H9 (cell line): Measurements from ENCODE around the gene R3HDM4. TPM values are rescaled to one million over a fixed set of nuclear protein-coding genes. Genes with fewer than 3 reads are reported as not detected.

Experiments
- DNase-seq: peaks from one replicate; pipeline ENCODE4 v3.0.0-alpha.2; 2017
- H2AFZ ChIP-seq: one replicate; pipeline ENCODE4 v1.6.1; 2013; ENCODE audit warnings: mild to moderate bottlenecking, low read length, control low read depth, moderate library complexity
- H2AK5ac ChIP-seq: 2 replicates; pipeline ENCODE4 v1.6.1; 2013; ENCODE audit warnings: low read length, control low read depth, mixed read lengths; ENCODE audit not compliant: insufficient read length
- H2BK120ac ChIP-seq: one replicate; pipeline ENCODE4 v1.6.1; 2013; ENCODE audit warnings: low read depth, mild to moderate bottlenecking, low read length, control low read depth, inconsistent platforms; ENCODE audit not compliant: poor library complexity, severe bottlenecking
- H2BK12ac ChIP-seq: 2 replicates; pipeline ENCODE4 v1.6.1; 2013; ENCODE audit warnings: low read length, control low read depth, mixed read lengths, low read depth; ENCODE audit not compliant: insufficient read length
- H2BK15ac ChIP-seq: 2 replicates; pipeline ENCODE4 v1.6.1; 2013; ENCODE audit warnings: low read depth, low read length, control low read depth
- H2BK20ac ChIP-seq: one replicate; pipeline ENCODE4 v1.6.1; 2013; ENCODE audit warnings: low read depth, mild to moderate bottlenecking, low read length, control low read depth, inconsistent platforms; ENCODE audit not compliant: poor library complexity, severe bottlenecking
- H2BK5ac ChIP-seq: 2 replicates; pipeline ENCODE4 v1.6.1; 2013; ENCODE audit warnings: low read length, control low read depth, mixed read lengths; ENCODE audit not compliant: insufficient read length
- H3K14ac ChIP-seq: 2 replicates; pipeline ENCODE4 v1.6.1; 2013; ENCODE audit warnings: low read length, control low read depth; ENCODE audit not compliant: insufficient read depth
- H3K18ac ChIP-seq: 2 replicates; pipeline ENCODE4 v1.6.1; 2013; ENCODE audit warnings: low read depth, mild to moderate bottlenecking, mixed read lengths, low read length, control low read depth; ENCODE audit not compliant: insufficient read length
- H3K23ac ChIP-seq: 2 replicates; pipeline ENCODE4 v1.6.1; 2013; ENCODE audit warnings: low read length, control low read depth, mixed read lengths, low read depth; ENCODE audit not compliant: insufficient read length
- H3K23me2 ChIP-seq: 2 replicates; pipeline ENCODE4 v1.6.1; 2013; ENCODE audit warnings: low read depth, mild to moderate bottlenecking, mixed read lengths, low read length, control low read depth; ENCODE audit not compliant: insufficient read length, poor library complexity, severe bottlenecking
- H3K27ac ChIP-seq: 2 replicates; pipeline ENCODE4 v1.5.1; 2013; ENCODE audit warnings: low read length, control low read depth, mixed read lengths, low read depth; ENCODE audit not compliant: insufficient read length
- H3K27me3 ChIP-seq: 2 replicates; pipeline ENCODE4 v1.6.1; 2013; ENCODE audit warnings: low read length, control low read depth, inconsistent platforms; ENCODE audit not compliant: insufficient read depth
- H3K4ac ChIP-seq: 2 replicates; pipeline ENCODE4 v1.6.1; 2013; ENCODE audit warnings: low read depth, mild to moderate bottlenecking, control low read depth, inconsistent platforms, low read length, moderate library complexity
- H3K4me1 ChIP-seq: 2 replicates; pipeline ENCODE4 v1.6.1; 2013; ENCODE audit warnings: low read length, control low read depth, inconsistent platforms; ENCODE audit not compliant: insufficient read depth
- H3K4me2 ChIP-seq: 2 replicates; pipeline ENCODE4 v1.6.1; 2013; ENCODE audit warnings: low read length, control low read depth, mixed read lengths; ENCODE audit not compliant: insufficient read length, insufficient read depth
- H3K56ac ChIP-seq: 2 replicates; pipeline ENCODE4 v1.6.1; 2013; ENCODE audit warnings: low read depth, mild to moderate bottlenecking, mixed read lengths, low read length, control low read depth; ENCODE audit not compliant: insufficient read length
- H3K79me1 ChIP-seq: 2 replicates; pipeline ENCODE4 v1.6.1; 2013; ENCODE audit warnings: low read depth, mild to moderate bottlenecking, moderate library complexity, low read length, control low read depth, inconsistent platforms; ENCODE audit not compliant: insufficient read depth, poor library complexity, severe bottlenecking
- H3K79me2 ChIP-seq: 2 replicates; pipeline ENCODE4 v1.6.1; 2013; ENCODE audit warnings: low read length, control low read depth, inconsistent platforms; ENCODE audit not compliant: insufficient read depth
- H3K9ac ChIP-seq: 2 replicates; pipeline ENCODE4 v1.6.1; 2013; ENCODE audit warnings: low read length, control low read depth, mixed read lengths; ENCODE audit not compliant: insufficient read length; ENCODE audit errors: extremely low read depth
- H3K9me3 ChIP-seq: one replicate; pipeline ENCODE4 v1.6.1; 2013; ENCODE audit warnings: low read depth, low read length, inconsistent platforms; ENCODE audit not compliant: control insufficient read depth
- H3T11ph ChIP-seq: one replicate; pipeline ENCODE4 v1.6.1; 2013; ENCODE audit warnings: mild to moderate bottlenecking, low read length, control low read depth, inconsistent platforms
- H4K20me1 ChIP-seq: one replicate; pipeline ENCODE4 v1.6.1; 2013; ENCODE audit not compliant: control insufficient read depth, insufficient read length, insufficient read depth
- H4K5ac ChIP-seq: 2 replicates; pipeline ENCODE4 v1.6.1; 2013; ENCODE audit warnings: low read depth, mild to moderate bottlenecking, mixed read lengths, low read length, control low read depth; ENCODE audit not compliant: insufficient read length
- H4K8ac ChIP-seq: replicated peaks from 2 replicates; pipeline ENCODE4 v1.6.1; 2013; ENCODE audit warnings: low read length, control low read depth, mixed read lengths, low read depth; ENCODE audit not compliant: insufficient read length
- H4K91ac ChIP-seq: 2 replicates; pipeline ENCODE4 v1.6.1; 2013; ENCODE audit warnings: low read depth, mild to moderate bottlenecking, moderate library complexity, mixed read lengths, low read length, control low read depth; ENCODE audit not compliant: insufficient read length
- H3K27ac Mint-ChIP-seq, 3 experiments: 2 replicates in 2 of 3; 3 replicates in 1 of 3; pipeline ENCODE4 v1.8.0; 2020 to 2021; ENCODE audit warnings: mixed read lengths in 3 of 3, mild to moderate bottlenecking in 1 of 3, moderate library complexity in 1 of 3
- H3K27me3 Mint-ChIP-seq: 2 replicates; pipeline ENCODE4 v1.8.0; 2021; ENCODE audit warnings: low read depth, mild to moderate bottlenecking, moderate library complexity, mixed read lengths
- H3K36me3 Mint-ChIP-seq, 3 experiments: 2 replicates in 2 of 3; 3 replicates in 1 of 3; pipeline ENCODE4 v1.8.0; 2020 to 2021; ENCODE audit warnings: low read depth in 3 of 3, mixed read lengths in 3 of 3; ENCODE audit not compliant: insufficient read depth in 1 of 3
- H3K4me1 Mint-ChIP-seq, 2 experiments: 2 replicates each; pipeline ENCODE4 v1.8.0; 2020; ENCODE audit warnings: mixed read lengths in 2 of 2
- H3K4me3 Mint-ChIP-seq, 2 experiments: 2 replicates in 1 of 2; 3 replicates in 1 of 2; pipeline ENCODE4 v1.8.0; 2020 to 2021; ENCODE audit warnings: mild to moderate bottlenecking in 2 of 2, mixed read lengths in 2 of 2, moderate library complexity in 1 of 2
- H3K9me3 Mint-ChIP-seq, 2 experiments: 2 replicates in 1 of 2; 3 replicates in 1 of 2; pipeline ENCODE4 v1.8.0; 2020; ENCODE audit warnings: mild to moderate bottlenecking in 2 of 2, mixed read lengths in 2 of 2, moderate library complexity in 1 of 2
- WGBS: extraction: QIAGEN DNeasy Blood & Tissue Kit; methylation state at CpG from one replicate; pipeline ENCODE4 v1.1.7; 2013; ENCODE audit warnings: missing lambda C conversion rate, low lambda C conversion rate, mixed read lengths; ENCODE audit not compliant: insufficient read length; ENCODE audit errors: extremely low coverage; 5-methylcytosine and 5-hydroxymethylcytosine counted together
- total RNA-seq: library from RNA; stranded (reverse); gene quantifications from 2 replicates; pipeline ENCODE4 v1.2.1, GENCODE V29; 2021
- TF ChIP-seq, protein P1 (sequence below): fragments of 200-600 bp; sonication (generic); conservative IDR thresholded peaks from 3 replicates; pipeline ENCODE4 v1.8.0; 2021; ENCODE audit warnings: antibody characterized with exemption, mild to moderate bottlenecking

R3HDM4 gene
- total RNA-seq, 1 experiment from 2014 or later: 66.4 TPM

DNA sequence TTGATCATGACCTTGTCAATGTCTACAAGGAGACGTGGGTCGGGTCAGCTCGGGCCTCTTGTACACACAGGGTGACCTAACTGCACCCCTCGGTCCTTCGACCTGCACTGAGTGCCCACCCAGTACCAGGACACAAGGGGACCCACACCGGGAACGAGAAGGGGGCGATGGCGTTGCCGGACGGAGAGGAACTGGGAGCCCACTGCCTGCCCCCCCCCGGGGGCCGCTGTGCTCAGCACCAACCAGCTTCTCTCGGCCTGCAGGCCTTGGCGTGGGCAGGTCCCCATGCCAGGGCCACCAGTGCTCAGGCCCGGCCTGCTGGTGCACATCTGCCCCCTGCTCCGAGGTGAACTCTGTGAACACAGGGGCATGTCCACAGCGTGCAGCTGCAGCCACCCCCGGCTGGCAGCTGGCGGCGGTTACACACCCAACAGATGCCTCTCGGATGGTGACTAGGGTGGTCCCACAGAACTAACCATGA, 39.4 kb downstream of the R3HDM4 start:
- Histone ChIP-seq H2BK15ac (no peak overlapping the region), H3K79me1 (no peaks in the 10 kb centered on the region), H2AK5ac (no peak overlapping the region), H3K56ac (no peak overlapping the region), H4K20me1 (no peaks in the 10 kb centered on the region), H3K4me2 (no peak overlapping the region), H3K23me2 (no peaks in the 10 kb centered on the region), H3K27me3 (no peaks in the 10 kb centered on the region), H3K4ac (no peak overlapping the region), H2BK5ac (no peak overlapping the region), H3K4me1 (no peaks in the 10 kb centered on the region), H3K18ac (no peak overlapping the region), H3K23ac (no peak overlapping the region), H2BK12ac (no peak overlapping the region), H2AFZ (no peak overlapping the region), H4K5ac (no peak overlapping the region), H2BK120ac (no peak overlapping the region), H3K27ac (no peak overlapping the region), H3T11ph (no peak overlapping the region), H2BK20ac (no peak overlapping the region), H3K9me3 (no peaks in the 10 kb centered on the region), H4K91ac (no peak overlapping the region), H3K14ac (no peak overlapping the region), H3K79me2 (no peaks in the 10 kb centered on the region), H3K9ac (no peak overlapping the region), H4K8ac (no peak overlapping the region)
- H3K4me3 Mint-ChIP-seq: no peak overlapping the region
- H3K9me3 Mint-ChIP-seq: peaks cover 6 to 7% of the 10 kb centered on the region in 2 experiments
- no peak for DNase-seq
- H3K36me3 Mint-ChIP-seq: peaks cover 23 to 51% (median 39%) of the 10 kb centered on the region in 3 experiments
- H3K27me3 Mint-ChIP-seq: no peaks in the 10 kb centered on the region; the same call in 1 of the 2 replicates
- no CpG with 5 or more reads among the region's 22 CpGs for WGBS
- TF ChIP-seq, protein P1, sequence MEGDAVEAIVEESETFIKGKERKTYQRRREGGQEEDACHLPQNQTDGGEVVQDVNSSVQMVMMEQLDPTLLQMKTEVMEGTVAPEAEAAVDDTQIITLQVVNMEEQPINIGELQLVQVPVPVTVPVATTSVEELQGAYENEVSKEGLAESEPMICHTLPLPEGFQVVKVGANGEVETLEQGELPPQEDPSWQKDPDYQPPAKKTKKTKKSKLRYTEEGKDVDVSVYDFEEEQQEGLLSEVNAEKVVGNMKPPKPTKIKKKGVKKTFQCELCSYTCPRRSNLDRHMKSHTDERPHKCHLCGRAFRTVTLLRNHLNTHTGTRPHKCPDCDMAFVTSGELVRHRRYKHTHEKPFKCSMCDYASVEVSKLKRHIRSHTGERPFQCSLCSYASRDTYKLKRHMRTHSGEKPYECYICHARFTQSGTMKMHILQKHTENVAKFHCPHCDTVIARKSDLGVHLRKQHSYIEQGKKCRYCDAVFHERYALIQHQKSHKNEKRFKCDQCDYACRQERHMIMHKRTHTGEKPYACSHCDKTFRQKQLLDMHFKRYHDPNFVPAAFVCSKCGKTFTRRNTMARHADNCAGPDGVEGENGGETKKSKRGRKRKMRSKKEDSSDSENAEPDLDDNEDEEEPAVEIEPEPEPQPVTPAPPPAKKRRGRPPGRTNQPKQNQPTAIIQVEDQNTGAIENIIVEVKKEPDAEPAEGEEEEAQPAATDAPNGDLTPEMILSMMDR: no peak
- peak overlapping the region; percentile 65 to 81 (median 79); a peak in 1 of 7 replicates for H3K27ac Mint-ChIP-seq
- peaks cover 0 to 6% of the 10 kb centered on the region in 2 experiments; a peak in 2 of 4 replicates for H3K4me1 Mint-ChIP-seq
